Panc1 (cell line): ENCODE results near the gene TMCO4. TPM values are rescaled to one million over a fixed set of nuclear protein-coding genes. Genes with fewer than 3 reads are reported as not detected.

ENCODE experiments used
- ATAC-seq: fragments of 200-7000 bp; cut with Tn5 transposase; 2 replicates; pipeline ENCODE4 v1.9.1; 2020; ENCODE audit warnings: mild to moderate bottlenecking, moderate library complexity
- BruUV-seq: library from RNA; stranded (reverse); fragments of 400-500 nt; replicated peaks from 2 replicates; lab custom pipeline; 2021; lab: Mats Ljungman, UMichigan
- CTCF ChIA-PET: fragments of 300-600 bp; sonication (Branson Sonifier 250); formaldehyde crosslinking; loops from one replicate; lab custom pipeline; 2022; ENCODE audit warnings: antibody characterized with exemption; lab: Charles Lee
- POLR2A ChIA-PET: fragments of 300-600 bp; sonication (Branson Sonifier 250); formaldehyde crosslinking; loops from one replicate; lab custom pipeline; 2022; ENCODE audit warnings: antibody characterized with exemption; lab: Charles Lee
- DNase-seq: peaks from one replicate; pipeline ENCODE4 v3.0.0-alpha.2; 2010; ENCODE audit warnings: low read depth, low spot score
- H3K27ac ChIP-seq: 2 replicates; pipeline ENCODE4 v1.5.1; 2011; ENCODE audit warnings: mild to moderate bottlenecking, low read length, inconsistent platforms
- H3K27me3 ChIP-seq: fragments of 200-500 bp; sonication (Bioruptor generic); 2 replicates; pipeline ENCODE4 v1.6.0; 2014; ENCODE audit warnings: low read length, inconsistent platforms; ENCODE audit not compliant: control insufficient read depth, insufficient read depth
- H3K36me3 ChIP-seq: fragments of 200-500 bp; sonication (Bioruptor generic); 2 replicates; pipeline ENCODE4 v1.5.1; 2014; ENCODE audit warnings: inconsistent platforms, mild to moderate bottlenecking, low read length, moderate library complexity; ENCODE audit not compliant: control insufficient read depth, insufficient read depth
- H3K4me1 ChIP-seq: 2 replicates; pipeline ENCODE4 v1.5.1; 2011; ENCODE audit warnings: inconsistent platforms, mild to moderate bottlenecking, low read length, moderate library complexity; ENCODE audit not compliant: control insufficient read depth, insufficient read depth
- H3K4me3 ChIP-seq, 2 experiments: 2 replicates each; pipeline ENCODE4 v1.5.1; 2011 to 2012; ENCODE audit warnings: low read depth in 2 of 2, low read length in 2 of 2, mild to moderate bottlenecking in 2 of 2, inconsistent platforms in 1 of 2, moderate library complexity in 1 of 2
- H3K9me3 ChIP-seq: fragments of 200-500 bp; sonication (Bioruptor generic); 2 replicates; pipeline ENCODE4 v1.5.1; 2014; ENCODE audit warnings: low read depth, mild to moderate bottlenecking, inconsistent platforms, low read length, moderate library complexity; ENCODE audit not compliant: control insufficient read depth, insufficient read depth
- CTCF ChIP-seq: fragments of 450-650 bp; IDR thresholded peaks from 2 replicates; pipeline ENCODE4 v1.5.1; 2017; ENCODE audit warnings: mild to moderate bottlenecking
- POLR2AphosphoS5 ChIP-seq: IDR thresholded peaks from 2 replicates; pipeline ENCODE4 v1.6.1; 2012; ENCODE audit warnings: mild to moderate bottlenecking, low read depth, low read length, moderate library complexity
- REST ChIP-seq, 2 experiments: IDR thresholded peaks; 2 replicates each; pipeline ENCODE4 v1.6.1; 2011 to 2012; ENCODE audit warnings: low read depth in 2 of 2, control low read depth in 1 of 2, low read length in 1 of 2, mild to moderate bottlenecking in 1 of 2, moderate library complexity in 1 of 2; ENCODE audit not compliant: insufficient read depth in 1 of 2
- SIN3A ChIP-seq: IDR thresholded peaks from 2 replicates; pipeline ENCODE4 v1.6.1; 2012; ENCODE audit warnings: low read depth, mild to moderate bottlenecking, low read length, moderate library complexity, borderline replicate concordance; ENCODE audit not compliant: insufficient read depth
- TCF7L2 ChIP-seq: IDR thresholded peaks from 2 replicates; pipeline ENCODE4 v1.6.1; 2011; ENCODE audit warnings: mild to moderate bottlenecking, low read depth, low read length, inconsistent platforms
- in situ Hi-C: cut with HindIII; loops from 2 replicates; pipeline ENCODE4 v1.10.0; 2016; ENCODE audit warnings: low sequenced_read_pairs, low pct_unique_long_range_greater_than_20kb
- intact Hi-C: fragments of 100-400 bp; cut with micrococcal nuclease; formaldehyde crosslinking; loops from one replicate; pipeline ENCODE4 v1.10.0; 2022; ENCODE audit not compliant: unreplicated experiment
- total RNA-seq: library from RNA; stranded (reverse); gene quantifications from one replicate; pipeline ENCODE4 v1.2.1, GENCODE V29; 2021; ENCODE audit not compliant: unreplicated experiment

The TMCO4 gene
- total RNA-seq, 1 experiment from 2014 or later = 13.2 TPM

GRCh38 chr1:19672237-19672636, 127.5 kb downstream of the TMCO4 start:
- no peak for TF ChIP-seq TCF7L2
- TF ChIP-seq POLR2AphosphoS5 = no peak
- no peak for TF ChIP-seq CTCF
- no peak for TF ChIP-seq REST (IDR thresholded peaks at IDR 0.05; ENCODE audit: insufficient read depth in 1 of 2, low read depth in 2 of 2, low read length in 1 of 2)
- no peak for TF ChIP-seq SIN3A
- no peak overlapping the region for H3K27ac ChIP-seq
- ChIA-PET POLR2A (no interaction called here), CTCF (no interaction called here)
- H3K27me3 ChIP-seq = peaks cover 2% of the 10 kb centered on the region; the same call in 1 of the 2 replicates
- no peak overlapping the region for H3K4me3 ChIP-seq
- no peaks in the 10 kb centered on the region for H3K36me3 ChIP-seq
- no peak for ATAC-seq
- intact Hi-C loops (no loop called here), in situ Hi-C loops (no loop called here)
- BruUV-seq = no TSS peak
- no peaks in the 10 kb centered on the region for H3K4me1 ChIP-seq
- H3K9me3 ChIP-seq = no peaks in the 10 kb centered on the region
- DNase-seq = no peak

- CTCF ChIA-PET = interaction anchor here (0.7 kb wide), 1 partner anchor 10 kb away, joined by 5 read pairs; no protein-coding TSS in a partner anchor
- BruUV-seq = no TSS peak
- in situ Hi-C loops = no loop called here
- no peaks in the 10 kb centered on the region for H3K36me3 ChIP-seq
- H3K27me3 ChIP-seq = peaks cover 2% of the 10 kb centered on the region; the same call in 1 of the 2 replicates
- no peak overlapping the region for H3K27ac ChIP-seq
- no peaks in the 10 kb centered on the region for H3K4me1 ChIP-seq
- DNase-seq (no peak), ATAC-seq (no peak)
- intact Hi-C loops = no loop called here
- H3K9me3 ChIP-seq = no peaks in the 10 kb centered on the region
- no peak overlapping the region for H3K4me3 ChIP-seq
- TF ChIP-seq POLR2AphosphoS5 (no peak), REST (IDR thresholded peaks at IDR 0.05; ENCODE audit: insufficient read depth in 1 of 2, low read depth in 2 of 2, low read length in 1 of 2) (no peak), SIN3A (no peak), CTCF (no peak), TCF7L2 (no peak)
- POLR2A ChIA-PET = no interaction called here
Observed at GRCh38 chr1:19670787-19671186, 128.9 kb downstream of the TMCO4 start.
